ENCODE measurements around the gene RABGGTA. TPM values are rescaled to one million over a fixed set of nuclear protein-coding genes. Genes with fewer than 3 reads are reported as not detected.

The RABGGTA gene
- total RNA-seq, 2 experiments from 2014 or later, result 37.6 to 42.7 TPM

GRCh38 chr14:24315243-24315806, 43.9 kb upstream of the RABGGTA start:
- Mint-ChIP-seq H3K4me3 (no peak overlapping the region), H3K9me3 (no peaks in the 10 kb centered on the region), H3K36me3 (ENCODE audit: low read depth) (peaks cover 9% of the 10 kb centered on the region), H3K27ac (no peak overlapping the region), H3K4me1 (ENCODE audit: low read depth) (peaks cover 51% of the 10 kb centered on the region), H3K27me3 (no peaks in the 10 kb centered on the region)
- DNase-seq (no peak), ATAC-seq (no peak)
- ChIA-PET POLR2A (interaction anchor here (1.9 kb wide), 1 partner anchor 115 kb away, joined by 4 read pairs; the partner anchor contains the start of genes CBLN3 and KHNYN), CTCF (interaction anchor here (1.9 to 10.9 kb wide), 3 partner anchors 7 to 18 kb away, joined by 7 to 138 read pairs (median 88); partner anchors contain the start of genes ADCY4 and CIDEB)
- TF ChIP-seq CTCF (IDR thresholded peaks at IDR 0.05), result no peak
- intact Hi-C loops (cut with micrococcal nuclease), result no loop called here

GRCh38 chr14:24314377-24315193, 43.2 kb upstream of the RABGGTA start:
- intact Hi-C loops (cut with micrococcal nuclease), result no loop called here
- Mint-ChIP-seq H3K4me3 (no peak overlapping the region), H3K4me1 (ENCODE audit: low read depth) (peaks cover 56% of the 10 kb centered on the region), H3K27me3 (no peaks in the 10 kb centered on the region), H3K9me3 (no peaks in the 10 kb centered on the region), H3K27ac (peak overlapping the region; percentile 13), H3K36me3 (ENCODE audit: low read depth) (peaks cover 9% of the 10 kb centered on the region)
- no peak for ATAC-seq
- ChIA-PET CTCF (interaction anchor here (0.8 to 28.2 kb wide), 6 partner anchors 15 to 122 kb away, joined by 3 to 873 read pairs (median 19); partner anchors contain the start of genes ADCY4, DHRS1, GMPR2 and KHNYN), POLR2A (interaction anchor here (0.7 to 2.2 kb wide), 3 partner anchors 10 to 127 kb away, joined by 3 to 9 read pairs (median 4); partner anchors contain the start of gene TINF2)
- no peak for TF ChIP-seq CTCF (IDR thresholded peaks at IDR 0.05)
- no peak for DNase-seq

GRCh38 chr14:24313913-24314312, 42.5 kb upstream of the RABGGTA start:
- ChIA-PET CTCF (interaction anchor here (0.8 to 28.2 kb wide), 6 partner anchors 14 to 122 kb away, joined by 3 to 873 read pairs (median 19); partner anchors contain the start of genes ADCY4, DHRS1, GMPR2 and KHNYN), POLR2A (interaction anchor here (0.7 to 2.2 kb wide), 3 partner anchors 11 to 127 kb away, joined by 3 to 9 read pairs (median 4); partner anchors contain the start of gene TINF2)
- ATAC-seq, result no peak
- H3K4me1 Mint-ChIP-seq (ENCODE audit: low read depth), result peaks cover 60% of the 10 kb centered on the region
- TF ChIP-seq CTCF (IDR thresholded peaks at IDR 0.05), result no peak
- no peaks in the 10 kb centered on the region for H3K27me3 Mint-ChIP-seq
- DNase-seq, result no peak
- peaks cover 16% of the 10 kb centered on the region for H3K36me3 Mint-ChIP-seq (ENCODE audit: low read depth)
- intact Hi-C loops (cut with micrococcal nuclease), result no loop called here
- H3K4me3 Mint-ChIP-seq, result no peak overlapping the region
- H3K9me3 Mint-ChIP-seq, result no peaks in the 10 kb centered on the region
- peak overlapping the region; percentile 13 for H3K27ac Mint-ChIP-seq

DNA sequence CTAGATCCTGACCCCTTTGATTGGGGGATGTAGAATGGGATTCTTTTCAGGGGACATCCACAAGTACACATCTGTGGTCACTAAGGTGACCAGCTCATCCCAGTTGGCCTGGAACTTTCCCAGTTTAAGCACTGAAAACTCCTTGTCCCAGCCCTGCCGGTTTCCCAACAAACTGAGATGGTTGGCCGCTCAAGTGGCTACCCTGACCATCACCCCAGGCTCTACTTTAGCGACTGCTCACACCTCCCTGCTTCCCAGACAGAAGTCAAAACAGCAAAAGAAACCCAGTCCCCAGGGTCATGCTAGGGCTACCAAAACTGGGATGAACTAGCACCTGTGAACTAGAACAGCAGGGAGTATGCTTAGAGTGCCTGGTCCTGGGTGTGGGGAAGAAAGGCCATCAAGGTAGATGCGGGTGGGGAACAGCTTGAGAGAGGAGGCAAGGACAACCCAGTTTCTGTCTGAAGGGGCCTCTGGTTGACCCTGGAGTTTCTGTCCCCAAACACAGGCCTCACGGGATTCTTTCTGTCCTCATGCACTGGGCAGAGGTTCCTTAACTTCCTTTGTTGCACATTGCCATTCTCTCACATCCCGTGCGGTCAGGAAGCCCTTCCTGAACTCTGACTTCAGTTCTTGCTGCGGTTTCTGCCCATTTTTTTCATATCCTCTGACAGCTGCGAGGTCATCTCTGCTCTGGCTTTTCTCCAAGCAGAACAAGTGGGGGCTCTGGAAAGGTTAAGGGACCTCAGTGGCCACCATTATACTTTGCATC, 41.5 kb upstream of the RABGGTA start:
- POLR2A ChIA-PET, result interaction anchor here (1.9 to 5.3 kb wide), 3 partner anchors 12 to 70 kb away, joined by 4 to 54 read pairs (median 9); partner anchors contain the start of genes DHRS1, NOP9 and TINF2
- H3K27ac Mint-ChIP-seq, result peak overlapping the region; percentile 63
- DNase-seq, result peak; percentile 48
- intact Hi-C loops (cut with micrococcal nuclease), result no loop called here
- H3K36me3 Mint-ChIP-seq (ENCODE audit: low read depth), result peaks cover 22% of the 10 kb centered on the region
- H3K4me1 Mint-ChIP-seq (ENCODE audit: low read depth), result peaks cover 67% of the 10 kb centered on the region
- no peaks in the 10 kb centered on the region for H3K27me3 Mint-ChIP-seq
- H3K9me3 Mint-ChIP-seq, result no peaks in the 10 kb centered on the region
- peak overlapping the region; percentile 58 for H3K4me3 Mint-ChIP-seq
- CTCF ChIA-PET, result interaction anchor here (1.2 to 28.2 kb wide), 5 partner anchors 13 to 118 kb away, joined by 3 to 873 read pairs (median 34); partner anchors contain the start of genes ADCY4, DHRS1, GMPR2 and KHNYN
- no peak for TF ChIP-seq CTCF (IDR thresholded peaks at IDR 0.05)
- no peak for ATAC-seq

Measured in activated CD8-positive, alpha-beta T cell treated with anti-CD3 and anti-CD28 coated beads for 36 hours (primary cell).